HEK293 (cell line): ENCODE results near the gene TNFRSF6B.

Experiments
- CTCF ChIA-PET: fragments of 350-600 bp; formaldehyde crosslinking; extraction: SDS; loops from one replicate; lab custom pipeline; 2021; ENCODE audit warnings: antibody characterized with exemption; lab: Yijun Ruan, JAX
- POLR2A ChIA-PET: fragments of 300-600 bp; formaldehyde crosslinking; extraction: SDS; loops from one replicate; lab custom pipeline; 2020; ENCODE audit warnings: antibody characterized with exemption, inconsistent platforms; lab: Yijun Ruan, JAX
- H3K27ac ChIP-seq: fragments of 200-500 bp; sonication (Bioruptor generic); 2 replicates; pipeline ENCODE4 v1.5.1; 2014; ENCODE audit warnings: low read depth, low read length, control low read depth, inconsistent platforms; ENCODE audit errors: extremely low read depth
- H3K36me3 ChIP-seq, 2 experiments: fragments of 200-500 bp in 1 of 2; sonication (Bioruptor generic) in 1 of 2; 1 replicate in 1 of 2; 2 replicates in 1 of 2; pipeline ENCODE4 v1.5.1; 2014 to 2017; ENCODE audit warnings: inconsistent platforms in 2 of 2, low read length in 2 of 2; ENCODE audit not compliant: control insufficient read depth in 2 of 2, insufficient read depth in 1 of 2
- H3K4me1 ChIP-seq: fragments of 200-500 bp; sonication (Bioruptor generic); 2 replicates; pipeline ENCODE4 v1.5.1; 2014; ENCODE audit warnings: mild to moderate bottlenecking, low read length, inconsistent platforms; ENCODE audit not compliant: control insufficient read depth, insufficient read depth
- H3K4me3 ChIP-seq: 2 replicates; pipeline ENCODE4 v1.5.1; 2011; ENCODE audit warnings: low read depth, mild to moderate bottlenecking, control low read depth, low read length, moderate library complexity
- H3K9me3 ChIP-seq: fragments of 200-500 bp; sonication (Bioruptor generic); 2 replicates; pipeline ENCODE4 v1.5.1; 2014; ENCODE audit warnings: low read depth, low read length, inconsistent platforms; ENCODE audit not compliant: control insufficient read depth, insufficient read depth
- GLIS2 ChIP-seq: fragments of 450-650 bp; formaldehyde crosslinking; IDR thresholded peaks from 2 replicates; pipeline ENCODE4 v1.5.1; 2016; ENCODE audit warnings: missing biosample characterization, missing genetic modification characterization
- ZNF654 ChIP-seq: fragments of 450-650 bp; formaldehyde crosslinking; IDR thresholded peaks from 2 replicates; pipeline ENCODE4 v1.5.1; 2016; ENCODE audit warnings: low read depth, missing biosample characterization, missing genetic modification characterization
- ZNF670 ChIP-seq: fragments of 450-650 bp; formaldehyde crosslinking; IDR thresholded peaks from 2 replicates; pipeline ENCODE4 v1.5.1; 2016; ENCODE audit warnings: missing biosample characterization, missing genetic modification characterization, low read depth
- ZSCAN30 ChIP-seq: fragments of 450-650 bp; IDR thresholded peaks from 2 replicates; pipeline ENCODE4 v1.5.1; 2018; ENCODE audit warnings: missing biosample characterization, mild to moderate bottlenecking, missing genetic modification characterization, moderate library complexity
- TF ChIP-seq, protein P1 (sequence below): fragments of 450-650 bp; formaldehyde crosslinking; IDR thresholded peaks from 2 replicates; pipeline ENCODE4 v1.5.1; 2017; ENCODE audit warnings: missing biosample characterization, missing genetic modification characterization
- TF ChIP-seq, protein P2 (sequence below): fragments of 450-650 bp; formaldehyde crosslinking; IDR thresholded peaks from 2 replicates; pipeline ENCODE4 v1.5.1; 2017; ENCODE audit warnings: missing biosample characterization, missing genetic modification characterization
- TF ChIP-seq, protein P3 (sequence below): fragments of 450-650 bp; formaldehyde crosslinking; IDR thresholded peaks from 2 replicates; pipeline ENCODE4 v1.5.1; 2016; ENCODE audit warnings: missing biosample characterization, missing genetic modification characterization
- TF ChIP-seq, protein P4 (sequence below): fragments of 450-650 bp; formaldehyde crosslinking; IDR thresholded peaks from 2 replicates; pipeline ENCODE4 v1.5.1; 2016; ENCODE audit warnings: missing biosample characterization, missing genetic modification characterization

TNFRSF6B gene

DNA sequence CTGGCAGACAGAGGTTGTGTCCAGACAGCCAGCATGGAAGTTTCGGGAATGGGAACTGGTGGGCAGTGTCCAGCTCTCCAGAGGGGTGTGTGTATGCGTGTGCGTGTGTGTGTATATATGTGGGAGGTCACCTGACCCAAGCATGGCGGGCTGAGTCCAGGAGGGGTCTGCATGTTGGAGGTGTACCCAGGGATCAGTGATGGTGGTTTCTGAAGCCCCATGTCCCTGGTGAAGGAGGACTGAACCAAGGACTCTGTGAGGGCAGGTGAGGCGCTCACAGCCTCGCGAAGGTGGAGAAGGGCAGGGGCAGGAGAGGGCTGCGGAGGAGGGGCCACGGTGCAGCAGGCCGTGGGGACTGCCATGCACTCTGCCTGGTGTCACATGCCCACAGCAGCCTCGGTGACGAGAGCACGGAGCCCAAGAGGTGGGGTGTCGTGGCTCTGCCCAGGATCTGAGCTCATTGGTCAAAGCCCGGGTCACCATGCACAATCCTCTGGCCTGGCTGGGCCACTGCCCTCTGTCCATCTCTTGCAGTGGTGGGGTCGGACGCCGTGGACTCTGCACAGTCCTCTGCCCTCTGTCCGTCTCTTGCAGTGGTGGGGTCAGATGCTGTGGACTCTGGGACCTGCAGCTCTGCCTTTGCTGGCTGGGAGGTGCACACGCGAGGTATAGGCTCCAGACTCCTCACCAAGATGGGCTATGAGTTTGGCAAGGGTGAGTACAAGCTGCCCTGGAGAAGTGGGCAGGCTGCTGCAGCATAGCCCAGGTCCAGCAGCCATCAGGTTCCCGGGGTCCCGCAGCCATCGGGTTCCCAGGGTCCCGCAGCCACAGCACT is 37.9 kb downstream of the TNFRSF6B start:
- Histone ChIP-seq H3K4me1 (no peaks in the 10 kb centered on the region; the same call in 1 of the 2 replicates), H3K27ac (no peak overlapping the region), H3K4me3 (no peak overlapping the region), H3K9me3 (no peaks in the 10 kb centered on the region), H3K36me3 (peaks cover 0 to 72% of the 10 kb centered on the region in 2 experiments; a peak in 2 of 3 replicates)
- POLR2A ChIA-PET, result interaction anchor here (0.8 kb wide), 1 partner anchor 100 kb away, joined by 3 read pairs; no protein-coding TSS in a partner anchor
- no peak for TF ChIP-seq ZSCAN30 (tag by site-specific recombination)
- TF ChIP-seq, protein P1, sequence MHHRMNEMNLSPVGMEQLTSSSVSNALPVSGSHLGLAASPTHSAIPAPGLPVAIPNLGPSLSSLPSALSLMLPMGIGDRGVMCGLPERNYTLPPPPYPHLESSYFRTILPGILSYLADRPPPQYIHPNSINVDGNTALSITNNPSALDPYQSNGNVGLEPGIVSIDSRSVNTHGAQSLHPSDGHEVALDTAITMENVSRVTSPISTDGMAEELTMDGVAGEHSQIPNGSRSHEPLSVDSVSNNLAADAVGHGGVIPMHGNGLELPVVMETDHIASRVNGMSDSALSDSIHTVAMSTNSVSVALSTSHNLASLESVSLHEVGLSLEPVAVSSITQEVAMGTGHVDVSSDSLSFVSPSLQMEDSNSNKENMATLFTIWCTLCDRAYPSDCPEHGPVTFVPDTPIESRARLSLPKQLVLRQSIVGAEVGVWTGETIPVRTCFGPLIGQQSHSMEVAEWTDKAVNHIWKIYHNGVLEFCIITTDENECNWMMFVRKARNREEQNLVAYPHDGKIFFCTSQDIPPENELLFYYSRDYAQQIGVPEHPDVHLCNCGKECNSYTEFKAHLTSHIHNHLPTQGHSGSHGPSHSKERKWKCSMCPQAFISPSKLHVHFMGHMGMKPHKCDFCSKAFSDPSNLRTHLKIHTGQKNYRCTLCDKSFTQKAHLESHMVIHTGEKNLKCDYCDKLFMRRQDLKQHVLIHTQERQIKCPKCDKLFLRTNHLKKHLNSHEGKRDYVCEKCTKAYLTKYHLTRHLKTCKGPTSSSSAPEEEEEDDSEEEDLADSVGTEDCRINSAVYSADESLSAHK (tag by site-specific recombination), result peak; percentile 52
- TF ChIP-seq ZNF670 (tag by site-specific recombination), result no peak
- TF ChIP-seq, protein P2, sequence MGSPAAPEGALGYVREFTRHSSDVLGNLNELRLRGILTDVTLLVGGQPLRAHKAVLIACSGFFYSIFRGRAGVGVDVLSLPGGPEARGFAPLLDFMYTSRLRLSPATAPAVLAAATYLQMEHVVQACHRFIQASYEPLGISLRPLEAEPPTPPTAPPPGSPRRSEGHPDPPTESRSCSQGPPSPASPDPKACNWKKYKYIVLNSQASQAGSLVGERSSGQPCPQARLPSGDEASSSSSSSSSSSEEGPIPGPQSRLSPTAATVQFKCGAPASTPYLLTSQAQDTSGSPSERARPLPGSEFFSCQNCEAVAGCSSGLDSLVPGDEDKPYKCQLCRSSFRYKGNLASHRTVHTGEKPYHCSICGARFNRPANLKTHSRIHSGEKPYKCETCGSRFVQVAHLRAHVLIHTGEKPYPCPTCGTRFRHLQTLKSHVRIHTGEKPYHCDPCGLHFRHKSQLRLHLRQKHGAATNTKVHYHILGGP (tag by site-specific recombination), result no peak
- TF ChIP-seq, protein P3, sequence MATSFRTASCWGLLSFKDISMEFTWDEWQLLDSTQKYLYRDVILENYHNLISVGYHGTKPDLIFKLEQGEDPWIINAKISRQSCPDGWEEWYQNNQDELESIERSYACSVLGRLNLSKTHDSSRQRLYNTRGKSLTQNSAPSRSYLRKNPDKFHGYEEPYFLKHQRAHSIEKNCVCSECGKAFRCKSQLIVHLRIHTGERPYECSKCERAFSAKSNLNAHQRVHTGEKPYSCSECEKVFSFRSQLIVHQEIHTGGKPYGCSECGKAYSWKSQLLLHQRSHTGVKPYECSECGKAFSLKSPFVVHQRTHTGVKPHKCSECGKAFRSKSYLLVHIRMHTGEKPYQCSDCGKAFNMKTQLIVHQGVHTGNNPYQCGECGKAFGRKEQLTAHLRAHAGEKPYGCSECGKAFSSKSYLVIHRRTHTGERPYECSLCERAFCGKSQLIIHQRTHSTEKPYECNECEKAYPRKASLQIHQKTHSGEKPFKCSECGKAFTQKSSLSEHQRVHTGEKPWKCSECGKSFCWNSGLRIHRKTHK (tag by site-specific recombination), result no peak
- TF ChIP-seq, protein P4, sequence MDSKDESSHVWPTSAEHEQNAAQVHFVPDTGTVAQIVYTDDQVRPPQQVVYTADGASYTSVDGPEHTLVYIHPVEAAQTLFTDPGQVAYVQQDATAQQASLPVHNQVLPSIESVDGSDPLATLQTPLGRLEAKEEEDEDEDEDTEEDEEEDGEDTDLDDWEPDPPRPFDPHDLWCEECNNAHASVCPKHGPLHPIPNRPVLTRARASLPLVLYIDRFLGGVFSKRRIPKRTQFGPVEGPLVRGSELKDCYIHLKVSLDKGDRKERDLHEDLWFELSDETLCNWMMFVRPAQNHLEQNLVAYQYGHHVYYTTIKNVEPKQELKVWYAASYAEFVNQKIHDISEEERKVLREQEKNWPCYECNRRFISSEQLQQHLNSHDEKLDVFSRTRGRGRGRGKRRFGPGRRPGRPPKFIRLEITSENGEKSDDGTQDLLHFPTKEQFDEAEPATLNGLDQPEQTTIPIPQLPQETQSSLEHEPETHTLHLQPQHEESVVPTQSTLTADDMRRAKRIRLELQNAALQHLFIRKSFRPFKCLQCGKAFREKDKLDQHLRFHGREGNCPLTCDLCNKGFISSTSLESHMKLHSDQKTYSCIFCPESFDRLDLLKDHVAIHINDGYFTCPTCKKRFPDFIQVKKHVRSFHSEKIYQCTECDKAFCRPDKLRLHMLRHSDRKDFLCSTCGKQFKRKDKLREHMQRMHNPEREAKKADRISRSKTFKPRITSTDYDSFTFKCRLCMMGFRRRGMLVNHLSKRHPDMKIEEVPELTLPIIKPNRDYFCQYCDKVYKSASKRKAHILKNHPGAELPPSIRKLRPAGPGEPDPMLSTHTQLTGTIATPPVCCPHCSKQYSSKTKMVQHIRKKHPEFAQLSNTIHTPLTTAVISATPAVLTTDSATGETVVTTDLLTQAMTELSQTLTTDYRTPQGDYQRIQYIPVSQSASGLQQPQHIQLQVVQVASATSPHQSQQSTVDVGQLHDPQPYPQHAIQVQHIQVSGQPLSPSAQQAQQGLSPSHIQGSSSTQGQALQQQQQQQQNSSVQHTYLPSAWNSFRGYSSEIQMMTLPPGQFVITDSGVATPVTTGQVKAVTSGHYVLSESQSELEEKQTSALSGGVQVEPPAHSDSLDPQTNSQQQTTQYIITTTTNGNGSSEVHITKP (tag by site-specific recombination), result peak; percentile 35; the same call in 1 of the 2 replicates
- CTCF ChIA-PET, result interaction anchor here (0.5 to 0.8 kb wide), 2 partner anchors 26 to 206 kb away, joined by 3 read pairs; no protein-coding TSS in a partner anchor

DNA sequence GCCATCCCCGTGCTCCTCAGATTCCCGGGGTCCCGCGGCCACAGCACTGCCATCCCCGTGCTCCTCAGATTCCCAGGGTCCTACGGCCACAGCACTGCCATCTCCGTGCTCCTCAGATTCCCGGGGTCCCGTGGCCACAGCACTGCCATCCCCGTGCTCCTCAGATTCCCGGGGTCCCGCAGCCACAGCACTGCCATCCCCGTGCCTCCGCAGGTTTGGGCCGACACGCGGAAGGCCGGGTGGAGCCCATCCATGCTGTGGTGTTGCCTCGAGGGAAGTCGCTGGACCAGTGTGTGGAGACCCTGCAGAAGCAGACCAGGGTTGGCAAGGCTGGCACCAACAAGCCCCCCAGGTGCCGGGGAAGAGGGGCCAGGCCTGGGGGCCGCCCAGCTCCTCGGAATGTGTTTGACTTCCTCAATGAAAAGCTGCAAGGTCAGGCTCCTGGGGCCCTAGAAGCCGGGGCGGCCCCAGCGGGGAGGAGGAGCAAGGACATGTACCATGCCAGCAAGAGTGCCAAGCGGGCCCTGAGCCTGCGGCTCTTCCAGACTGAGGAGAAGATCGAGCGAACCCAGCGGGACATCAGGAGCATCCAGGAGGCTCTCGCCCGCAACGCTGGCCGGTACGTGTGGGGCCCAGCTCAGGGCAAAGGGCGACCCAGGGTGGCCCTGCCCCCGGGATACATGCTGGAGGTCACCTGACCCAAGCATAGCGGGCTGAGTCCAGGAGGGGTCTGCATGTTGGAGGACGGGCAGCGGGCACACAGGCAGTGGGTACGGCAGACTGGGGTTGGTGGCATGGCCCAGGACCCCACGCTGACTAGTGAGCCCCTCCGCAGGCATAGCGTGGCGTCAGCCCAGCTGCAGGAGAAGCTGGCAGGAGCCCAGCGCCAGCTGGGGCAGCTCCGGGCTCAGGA is 38.8 kb downstream of the TNFRSF6B start:
- Histone ChIP-seq H3K4me1 (no peaks in the 10 kb centered on the region; the same call in 1 of the 2 replicates), H3K27ac (no peak overlapping the region)
- CTCF ChIA-PET, result no interaction called here
- TF ChIP-seq ZNF654 (tag by site-specific recombination) (no peak), GLIS2 (tag by site-specific recombination) (peak; percentile 36; the same call in 1 of the 2 replicates)
- TF ChIP-seq, all 188 proteins: peak for 1
- Histone ChIP-seq H3K4me3 (no peak overlapping the region), H3K36me3 (peaks cover 0 to 64% of the 10 kb centered on the region in 2 experiments; a peak in 2 of 3 replicates), H3K9me3 (no peaks in the 10 kb centered on the region)
- POLR2A ChIA-PET, result interaction anchor here (2.4 kb wide), 1 partner anchor 27 kb away, joined by 11 read pairs; the partner anchor contains the start of genes ARFRP1 and ZGPAT
